NCI-H446 treated with DMSO at 0.1 percent for 48 hours (cell line): ENCODE results near the gene TENT4A.

Experiments
- DNase-seq: peaks from one replicate; lab custom pipeline; 2025; lab: John Stamatoyannopoulos, UW

Gene TENT4A

DNA sequence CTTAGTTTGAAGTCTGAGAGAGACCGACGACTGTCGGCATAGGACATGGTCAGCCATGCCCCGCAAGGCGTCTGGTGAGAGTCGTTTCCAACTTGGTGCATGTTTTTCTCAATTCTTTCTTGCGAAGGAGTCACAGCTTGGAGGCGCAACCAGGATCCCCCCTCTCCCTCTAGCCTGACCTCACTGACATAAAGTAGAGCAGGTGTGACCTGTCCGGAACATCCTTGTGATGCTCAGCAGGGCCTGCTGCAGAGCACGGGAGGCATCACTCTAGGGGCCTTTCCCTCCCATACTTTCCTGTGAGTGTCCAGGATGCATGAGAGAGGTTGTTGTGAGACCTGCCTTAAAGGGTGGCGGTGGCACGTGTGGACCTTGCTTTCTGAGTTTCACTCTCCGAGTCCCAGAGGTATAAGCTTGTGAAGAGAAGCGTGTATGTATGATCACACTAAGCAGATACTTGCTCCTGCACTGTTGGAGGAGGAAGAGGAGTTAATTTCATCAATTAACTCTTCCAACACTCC lies 5.0 kb downstream of the TENT4A start:
- no peak for DNase-seq

DNA sequence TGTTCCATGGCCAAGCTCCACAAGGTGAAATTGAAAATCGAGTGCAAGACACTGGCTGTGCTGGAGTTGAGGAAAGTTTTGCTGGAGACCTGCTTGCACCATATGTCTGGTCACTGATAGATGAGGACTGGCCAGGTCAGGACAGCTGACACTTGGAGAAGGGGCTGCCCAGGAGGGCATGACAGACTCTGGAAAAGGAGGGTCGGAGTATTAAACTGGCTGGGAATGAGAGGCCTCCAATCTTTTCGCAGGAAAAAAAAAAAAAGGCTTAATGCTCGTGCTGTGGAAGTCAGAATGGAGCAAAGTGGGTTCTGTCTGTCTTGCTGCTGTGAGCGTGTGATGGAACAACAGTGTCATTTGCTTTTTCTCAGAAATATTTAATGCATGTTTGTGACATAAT lies 5.5 kb downstream of the TENT4A start:
- no peak for DNase-seq

GRCh38 chr5:6719417-6719816 lies 6.2 kb downstream of the TENT4A start:
- no peak for DNase-seq

DNA sequence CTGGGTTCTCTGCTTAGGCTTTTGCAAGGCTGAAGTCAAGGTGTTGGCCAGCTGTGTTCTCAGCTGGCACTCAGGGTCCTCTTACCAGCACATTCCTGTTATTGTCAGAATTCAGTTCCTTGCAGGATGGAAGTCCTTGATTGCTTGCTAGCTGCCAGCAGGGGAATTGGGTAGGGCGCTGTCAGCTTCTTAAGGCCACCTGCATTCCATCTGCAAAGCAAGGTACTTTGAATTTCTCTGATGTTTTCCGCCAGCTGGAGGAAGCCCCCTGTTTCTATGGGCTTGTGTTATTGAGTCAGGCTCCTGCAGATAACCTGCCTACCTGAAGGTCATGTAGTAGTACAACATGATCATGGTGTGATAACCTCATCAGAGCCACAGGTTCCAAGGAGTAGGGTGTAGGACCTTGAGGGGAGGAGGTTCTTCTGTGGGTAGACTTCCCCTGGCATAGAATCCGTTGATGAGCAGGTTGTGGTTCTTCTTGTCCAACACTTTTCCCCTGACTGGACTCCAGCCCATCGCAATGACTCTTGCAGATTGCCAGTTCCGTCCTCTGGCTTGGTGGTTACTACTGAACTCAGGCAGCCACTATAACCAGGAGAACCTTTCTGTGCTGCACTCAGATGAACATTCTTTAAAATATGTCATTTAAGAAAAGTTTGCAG lies 6.8 kb downstream of the TENT4A start:
- DNase-seq, result no peak

DNA sequence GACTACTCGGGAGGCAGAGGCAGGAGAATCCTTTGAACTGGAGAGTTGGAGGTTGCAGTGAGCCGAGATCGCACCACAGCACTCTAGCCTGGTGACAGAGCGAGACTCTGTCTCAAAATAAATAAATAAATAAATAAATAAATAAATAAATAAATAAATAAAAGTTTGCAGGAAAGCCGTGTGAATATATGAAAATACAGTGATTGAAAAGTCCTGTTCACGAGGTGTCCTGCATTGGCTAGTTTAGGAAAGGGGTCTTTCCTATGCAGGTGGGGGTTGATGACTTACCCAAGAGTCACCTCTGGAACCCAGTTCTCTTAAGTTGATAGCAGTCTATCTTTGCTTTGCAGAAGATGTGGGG lies 7.3 kb downstream of the TENT4A start:
- DNase-seq, result no peak

DNA sequence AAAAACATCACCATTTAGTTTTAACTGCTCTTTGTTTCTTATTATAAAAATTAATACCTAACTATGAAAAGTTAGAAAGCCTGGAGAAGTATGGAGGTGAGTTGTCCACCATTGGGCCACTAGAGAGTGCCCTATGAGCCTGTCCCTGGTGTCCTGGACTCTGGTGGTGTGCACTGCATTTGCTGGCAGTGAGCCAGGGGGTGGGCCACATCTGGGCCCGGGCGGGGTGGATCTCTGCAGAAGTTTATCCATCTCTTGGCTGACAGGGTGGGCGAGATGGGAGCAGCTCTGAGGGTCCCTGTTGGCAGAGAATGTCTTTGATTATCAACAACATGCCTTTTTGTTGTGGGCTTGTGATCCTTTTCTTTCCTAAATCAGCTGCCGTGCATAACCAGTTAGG lies 8.2 kb downstream of the TENT4A start:
- DNase-seq, result no peak

DNA sequence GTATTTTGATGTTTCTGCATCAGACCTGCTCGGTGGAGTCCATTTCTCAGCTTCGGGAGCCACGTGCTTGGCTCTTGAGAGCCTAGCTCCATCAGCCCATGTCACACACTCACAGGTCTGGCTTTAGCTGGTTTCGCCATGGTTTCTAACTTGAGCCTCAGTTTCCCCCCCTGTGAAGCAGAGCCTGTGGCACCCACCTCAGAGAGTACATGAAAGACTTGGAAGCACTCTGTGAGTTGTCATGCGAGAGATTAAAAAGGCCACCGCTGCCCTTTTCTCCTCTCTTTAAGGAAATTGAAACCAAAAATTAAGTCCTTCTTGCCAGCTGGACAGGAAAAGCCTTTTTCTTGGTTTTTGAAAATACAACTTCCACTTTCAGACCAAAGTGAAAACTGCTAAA lies 8.8 kb downstream of the TENT4A start:
- no peak for DNase-seq

DNA sequence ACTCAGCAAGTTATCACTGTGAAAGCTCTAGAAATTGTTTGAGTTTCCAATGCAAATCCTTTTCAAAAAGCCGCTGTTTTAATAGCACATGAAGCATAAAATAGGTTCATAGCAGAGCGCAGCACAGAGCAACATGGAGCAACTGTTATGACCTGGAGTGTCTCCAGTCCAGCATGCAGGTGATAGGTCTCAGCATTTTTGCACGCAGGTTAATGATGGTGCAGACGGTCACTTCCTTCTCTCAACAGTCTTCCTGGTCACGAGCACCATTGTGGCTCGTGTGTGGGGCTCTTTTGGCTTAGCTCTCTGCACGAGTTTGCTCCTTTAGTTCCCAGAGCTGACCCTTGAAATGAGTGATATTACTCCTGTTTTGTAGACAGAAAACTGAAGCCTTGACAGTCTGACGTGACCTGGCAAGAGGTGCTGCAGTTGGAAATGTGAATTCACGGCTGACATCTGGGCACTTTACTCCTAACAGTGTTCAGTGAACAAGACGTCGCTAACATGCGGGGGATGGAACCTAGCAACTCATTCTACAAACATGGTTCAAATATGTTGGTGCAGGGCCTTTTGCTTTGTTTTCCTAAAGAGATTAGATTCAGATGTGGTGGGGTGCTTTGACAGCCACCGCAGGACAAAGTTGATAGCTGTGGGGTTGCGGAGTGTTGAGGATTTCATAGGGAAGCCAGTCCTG lies 10.0 kb downstream of the TENT4A start:
- DNase-seq, result no peak

DNA sequence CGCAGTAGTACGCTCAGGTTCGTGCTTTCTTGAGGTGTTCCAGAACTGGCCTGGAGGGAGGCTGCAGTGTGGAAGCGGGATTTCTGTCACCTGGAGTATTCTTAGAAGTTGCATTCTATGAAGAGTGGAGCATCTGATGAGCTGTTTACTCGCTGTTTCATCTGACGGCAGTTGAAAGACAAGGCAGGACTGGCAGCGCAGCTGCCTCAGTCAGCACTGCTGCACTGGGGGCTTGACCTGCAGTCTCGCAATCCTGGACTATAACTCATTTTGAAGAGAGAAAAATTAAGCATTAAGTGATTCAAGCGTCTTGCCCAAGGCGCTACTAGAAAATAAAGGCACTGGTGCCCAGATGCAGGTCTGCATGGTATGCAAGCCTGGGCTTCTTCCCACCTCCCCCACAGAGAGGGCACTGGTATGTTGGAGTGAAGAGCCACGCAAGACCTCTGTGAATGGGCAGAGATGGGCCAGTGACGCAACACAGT lies 10.6 kb downstream of the TENT4A start:
- DNase-seq, result no peak

GRCh38 chr5:6724321-6724929 lies 11.2 kb downstream of the TENT4A start:
- DNase-seq, result no peak

DNA sequence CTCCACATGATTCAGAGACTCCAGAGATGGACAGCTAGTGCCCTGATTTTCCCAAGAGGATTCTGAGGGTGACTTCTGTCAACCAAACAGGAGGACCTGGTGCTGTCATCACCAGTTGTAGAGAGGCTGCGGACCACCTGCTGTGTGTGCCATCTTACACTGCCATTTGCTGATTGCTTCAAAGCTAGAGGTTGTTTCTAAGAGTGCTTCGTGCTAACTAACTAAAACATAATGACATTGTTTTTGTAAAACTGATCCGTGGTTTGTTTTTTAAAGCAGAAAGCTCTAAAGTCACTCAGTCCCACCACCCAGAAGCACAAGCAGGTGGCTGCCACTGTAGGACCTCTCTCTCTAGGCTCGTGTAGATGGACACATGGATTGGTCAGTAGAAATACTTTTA lies 12.2 kb downstream of the TENT4A start:
- no peak for DNase-seq

- DNase-seq, result no peak
Observed at GRCh38 chr5:6726006-6726405, 12.8 kb downstream of the TENT4A start.

GRCh38 chr5:6727231-6727630 lies 14.0 kb downstream of the TENT4A start:
- DNase-seq, result no peak

- no peak for DNase-seq
Observed at GRCh38 chr5:6728011-6728794, 15.0 kb downstream of the TENT4A start.

DNA sequence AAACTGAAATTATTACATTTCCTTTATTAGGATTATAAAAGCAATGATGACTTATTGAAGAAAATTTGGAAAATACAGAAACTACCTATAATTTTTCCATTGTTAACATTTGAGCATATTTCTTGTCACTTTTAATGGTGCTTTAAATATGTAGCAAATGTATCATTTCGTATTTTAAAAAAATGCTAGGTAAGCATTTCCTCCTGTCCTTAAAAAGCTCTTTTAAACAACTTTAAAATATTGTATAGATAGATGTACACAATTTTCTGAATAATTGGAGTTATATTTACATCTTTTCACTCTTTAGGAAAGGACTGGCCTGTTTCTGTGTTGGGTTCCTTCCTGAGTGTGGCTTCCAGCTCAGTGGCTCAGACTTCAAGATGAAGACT lies 15.6 kb downstream of the TENT4A start:
- DNase-seq, result no peak

DNA sequence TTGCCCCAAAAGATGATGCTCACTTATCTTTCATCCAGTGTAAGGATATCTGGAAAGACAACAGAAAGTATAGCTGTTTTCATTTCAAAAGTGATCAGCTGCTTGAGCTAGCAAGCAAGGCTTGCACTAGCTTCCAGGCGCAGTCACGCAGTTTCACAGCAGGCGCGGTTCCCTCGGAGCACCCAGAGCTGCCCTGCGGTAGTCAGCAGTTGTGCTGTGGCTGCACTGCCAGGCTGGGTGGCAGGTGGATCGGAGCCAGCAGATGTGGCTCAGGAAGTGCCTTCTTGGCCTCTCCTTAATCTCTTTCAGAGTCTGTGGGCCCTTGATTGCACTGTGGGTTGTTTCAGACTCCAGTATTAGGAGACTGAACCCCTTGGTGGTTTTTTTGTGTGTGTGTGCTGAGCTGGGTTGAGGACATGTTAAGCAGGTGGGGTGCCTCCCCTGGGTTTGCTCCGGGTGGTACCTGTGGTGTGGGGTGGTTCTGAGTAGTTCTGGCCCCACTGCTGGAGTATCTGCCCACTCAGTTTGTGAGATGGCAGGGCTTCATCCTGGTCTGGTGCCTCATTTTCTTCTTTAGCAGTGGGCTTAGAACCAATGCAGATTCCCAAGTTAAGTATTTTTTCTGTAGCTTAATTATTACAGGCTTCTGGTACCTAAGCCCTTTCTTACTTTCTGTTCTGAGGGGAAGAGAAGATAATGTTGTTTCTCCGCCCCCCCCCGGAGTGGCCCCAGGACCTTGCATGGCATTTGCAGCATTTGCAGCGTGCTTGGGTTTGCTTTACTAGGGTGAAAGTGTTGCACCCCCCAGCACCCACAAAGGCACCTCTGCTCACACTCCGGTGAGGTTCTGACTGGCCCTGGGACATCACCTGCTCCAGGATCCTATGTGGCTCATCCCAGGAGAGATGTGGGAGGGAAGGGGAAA lies 16.4 kb downstream of the TENT4A start:
- no peak for DNase-seq

DNA sequence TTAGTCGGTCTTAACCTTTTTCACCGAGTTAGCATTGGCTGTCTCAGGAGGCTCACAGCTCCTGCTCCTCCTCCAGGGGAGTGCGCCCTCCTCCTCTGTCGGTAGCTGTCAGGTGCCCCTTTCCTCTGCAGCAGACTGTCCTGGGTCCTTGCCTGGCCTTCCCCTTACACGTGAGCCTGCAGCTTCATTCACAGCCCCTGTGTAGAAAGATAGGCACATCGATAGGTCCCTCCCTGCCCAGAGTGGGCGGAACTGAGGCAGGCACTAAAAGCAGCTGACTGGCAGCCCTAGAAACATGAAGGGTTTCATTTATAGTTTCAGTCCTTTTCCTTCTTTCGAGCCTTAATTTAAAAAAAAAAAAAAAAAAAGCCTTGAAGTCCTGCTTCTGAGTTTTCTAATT lies 17.2 kb downstream of the TENT4A start:
- no peak for DNase-seq

DNA sequence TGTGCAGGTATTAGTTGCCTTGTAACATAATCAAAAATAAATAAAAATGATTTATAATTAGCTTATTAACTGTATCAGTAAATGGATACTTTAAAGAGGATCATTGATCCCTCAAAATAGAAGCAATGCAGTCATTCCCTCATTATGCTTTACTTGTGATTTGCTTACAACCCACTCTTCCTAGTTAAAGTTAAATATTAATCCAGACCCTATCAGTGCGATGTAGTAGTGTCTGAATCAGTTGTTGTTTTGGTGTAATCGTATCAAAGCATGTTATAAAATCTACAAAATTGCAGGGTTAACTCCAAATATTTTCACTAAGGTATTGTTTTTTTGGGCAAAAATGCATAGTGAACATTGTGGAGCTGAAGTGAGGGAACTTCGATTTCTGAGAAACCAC lies 17.6 kb downstream of the TENT4A start:
- DNase-seq, result no peak

DNA sequence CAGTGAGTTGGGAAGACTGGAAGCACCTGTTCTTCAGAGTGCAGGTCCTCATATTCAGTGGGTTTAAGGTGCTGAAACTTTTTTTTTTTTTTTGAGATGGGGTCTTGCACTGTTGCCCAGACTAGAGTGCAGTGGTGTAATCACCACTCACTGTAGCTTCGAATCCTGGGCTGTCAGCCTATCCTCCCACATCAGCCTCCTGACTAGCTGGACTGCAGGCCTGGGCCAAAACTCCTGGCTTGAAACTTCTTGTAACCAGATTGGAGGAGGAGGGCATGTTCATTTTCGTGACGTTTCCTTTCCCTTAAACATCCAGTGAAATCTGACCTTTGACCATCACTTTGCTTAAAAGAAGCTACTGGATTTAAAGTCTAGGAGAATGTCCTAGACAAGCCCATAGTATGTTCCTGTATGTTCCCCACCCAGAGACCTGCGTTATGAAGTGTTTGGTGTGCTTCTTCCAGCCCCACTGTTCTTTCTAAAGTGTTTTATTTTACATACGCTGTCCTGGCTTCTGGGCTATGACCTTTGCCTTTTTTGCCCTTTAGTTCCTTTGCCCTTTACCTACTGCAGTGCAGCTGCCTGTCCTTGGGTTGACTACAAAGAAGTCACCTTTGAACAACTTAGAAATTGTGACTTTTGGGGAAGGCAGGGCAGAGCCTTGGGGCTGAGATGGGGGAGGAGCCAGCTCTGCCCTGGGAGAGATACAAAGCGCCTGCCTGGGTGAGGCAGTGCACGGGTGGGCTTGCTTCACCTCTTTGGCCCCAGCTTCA lies 18.4 kb downstream of the TENT4A start:
- DNase-seq, result no peak

DNA sequence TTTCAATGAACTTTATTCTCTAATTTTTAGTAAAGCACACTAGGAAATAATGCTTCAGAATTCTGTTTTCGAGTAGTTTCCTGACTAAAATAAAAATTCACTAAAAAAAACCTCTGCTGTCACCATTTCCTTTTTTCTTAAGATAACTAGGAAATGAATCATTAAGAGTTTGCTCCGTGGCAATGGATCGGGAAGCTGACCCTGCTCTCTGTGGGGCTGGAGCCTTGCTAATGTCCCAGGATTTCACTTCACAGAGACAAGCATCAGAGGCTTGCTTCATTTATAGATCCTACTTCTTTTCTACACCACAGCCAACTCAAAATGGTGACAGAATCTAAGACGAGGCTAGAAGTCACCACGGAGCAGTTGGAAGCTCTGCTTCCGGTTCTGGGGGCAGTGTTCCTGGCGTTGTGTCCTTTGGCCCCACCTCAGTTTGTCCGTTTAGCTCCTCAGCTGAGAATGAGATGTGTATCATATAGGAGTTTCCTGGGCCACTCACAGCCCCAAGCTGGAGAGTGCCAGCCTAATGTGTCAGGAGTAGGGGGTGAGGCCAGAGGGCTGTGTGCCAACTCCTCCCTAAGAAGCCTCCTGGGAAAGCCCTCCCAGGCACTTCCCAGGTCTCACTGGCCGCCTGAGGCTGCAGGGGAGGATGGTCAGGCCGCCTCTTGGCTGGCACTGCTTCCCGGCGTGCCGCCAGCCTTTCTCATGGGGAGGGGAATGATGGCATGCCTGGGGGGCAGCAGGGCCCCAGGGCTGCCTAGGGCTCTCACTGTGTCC lies 19.6 kb downstream of the TENT4A start:
- DNase-seq, result peak; percentile 73
